Ecto neural progenitor cell (in vitro differentiated cells): ENCODE results near the gene KIAA0513.
"Not testable (repeated sequence)": the region's sequence is repeated elsewhere in the genome, so short reads cannot be mapped to it uniquely, and the experiment has no call there.

Experiments
- DNase-seq: peaks from one replicate; pipeline ENCODE4 v3.0.0-alpha.2; 2018; ENCODE audit warnings: low spot score

Gene KIAA0513

GRCh38 chr16:85049706-85050305 is 22.2 kb downstream of the KIAA0513 start:
- no peak for DNase-seq

GRCh38 chr16:85051067-85051581 is 23.5 kb downstream of the KIAA0513 start:
- no peak for DNase-seq

- no peak for DNase-seq
Measured at GRCh38 chr16:85051683-85052082, 24.1 kb downstream of the KIAA0513 start.

GRCh38 chr16:85052536-85052935 is 24.9 kb downstream of the KIAA0513 start:
- no peak for DNase-seq

GRCh38 chr16:85054321-85054720 is 26.7 kb downstream of the KIAA0513 start:
- not testable (repeated sequence) for DNase-seq

GRCh38 chr16:85054948-85055492 is 27.4 kb downstream of the KIAA0513 start:
- DNase-seq = no peak

GRCh38 chr16:85055493-85056210 is 28.1 kb downstream of the KIAA0513 start:
- no peak for DNase-seq

GRCh38 chr16:85056211-85056748 is 28.7 kb downstream of the KIAA0513 start:
- DNase-seq = no peak

- no peak for DNase-seq
Measured at GRCh38 chr16:85057212-85057889, 29.8 kb downstream of the KIAA0513 start.

GRCh38 chr16:85057948-85058347 is 30.4 kb downstream of the KIAA0513 start:
- DNase-seq = no peak

- DNase-seq = no peak
Measured at GRCh38 chr16:85058909-85059308, 31.3 kb downstream of the KIAA0513 start.

- DNase-seq = no peak
Measured at GRCh38 chr16:85061566-85061965, 34.0 kb downstream of the KIAA0513 start.

GRCh38 chr16:85062323-85062722 is 34.7 kb downstream of the KIAA0513 start:
- DNase-seq = no peak

- DNase-seq = no peak
Measured at GRCh38 chr16:85062845-85063244, 35.2 kb downstream of the KIAA0513 start.

GRCh38 chr16:85064186-85064585 is 36.6 kb downstream of the KIAA0513 start:
- DNase-seq = no peak

- no peak for DNase-seq
Measured at GRCh38 chr16:85065099-85065498, 37.5 kb downstream of the KIAA0513 start.

GRCh38 chr16:85066346-85066885 is 38.8 kb downstream of the KIAA0513 start:
- no peak for DNase-seq

GRCh38 chr16:85067024-85067423 is 39.4 kb downstream of the KIAA0513 start:
- DNase-seq = no peak

- DNase-seq = no peak
Measured at GRCh38 chr16:85067426-85067825, 39.8 kb downstream of the KIAA0513 start.

- DNase-seq = no peak
Measured at GRCh38 chr16:85068746-85069145, 41.2 kb downstream of the KIAA0513 start.

GRCh38 chr16:85069171-85069570 is 41.6 kb downstream of the KIAA0513 start:
- no peak for DNase-seq
